K562 (cell line): Measurements from ENCODE around the gene SHISA4. TPM values are rescaled to one million over a fixed set of nuclear protein-coding genes. Genes with fewer than 3 reads are reported as not detected.

ENCODE experiments used
- ARNT ChIP-seq, 2 experiments: fragments of 450-650 bp; IDR thresholded peaks; 2 replicates each; pipeline ENCODE4 v1.6.1; 2016; ENCODE audit warnings: mild to moderate bottlenecking in 1 of 2
- BACH1 ChIP-seq: fragments of 200-800 bp; sonication (Bioruptor generic); IDR thresholded peaks from 2 replicates; pipeline ENCODE4 v1.6.1; 2016; ENCODE audit warnings: missing genetic modification characterization, missing compliant biosample characterization
- BRD9 ChIP-seq: fragments of 450-650 bp; IDR thresholded peaks from 2 replicates; pipeline ENCODE4 v1.6.1; 2018; ENCODE audit warnings: low read depth; ENCODE audit not compliant: partially characterized antibody
- GABPA ChIP-seq: fragments of 200-800 bp; sonication (Bioruptor generic); conservative IDR thresholded peaks from 2 replicates; pipeline ENCODE4 v1.6.1; 2016; ENCODE audit warnings: low read depth, missing genetic modification characterization, missing compliant biosample characterization
- GATA2 ChIP-seq: sonication (generic); formaldehyde crosslinking; IDR thresholded peaks from 2 replicates; pipeline ENCODE4 v1.4.0; 2020; ENCODE audit warnings: mild to moderate bottlenecking, missing genetic modification reagents
- KDM2B ChIP-seq: fragments of 250-450 bp; sonication (Bioruptor Pico); IDR thresholded peaks from 2 replicates; pipeline ENCODE4 v1.8.0; 2021; ENCODE audit warnings: mild to moderate bottlenecking, moderate library complexity
- MCM7 ChIP-seq, 2 experiments: fragments of 450-650 bp; IDR thresholded peaks; 2 replicates each; pipeline ENCODE4 v1.6.1; 2016 to 2018
- MEF2D ChIP-seq: conservative IDR thresholded peaks from 2 replicates; pipeline ENCODE4 v1.6.1; 2016; ENCODE audit warnings: low read depth, missing genetic modification characterization, missing compliant biosample characterization
- MTA1 ChIP-seq: fragments of 450-650 bp; IDR thresholded peaks from 2 replicates; pipeline ENCODE4 v1.6.1; 2017; ENCODE audit warnings: borderline replicate concordance
- NELFE ChIP-seq: IDR thresholded peaks from 2 replicates; pipeline ENCODE4 v1.6.1; 2011; ENCODE audit warnings: mild to moderate bottlenecking; ENCODE audit not compliant: insufficient read depth, insufficient read length
- NONO ChIP-seq, 2 experiments: fragments of 200-400 bp in 1 of 2; fragments of 450-650 bp in 1 of 2; formaldehyde crosslinking in 1 of 2; IDR thresholded peaks; 2 replicates each; pipeline ENCODE4 v1.6.1; 2017; ENCODE audit warnings: low read depth in 2 of 2, mild to moderate bottlenecking in 2 of 2, moderate library complexity in 2 of 2, low read length in 1 of 2
- STAG1 ChIP-seq: sonication (generic); formaldehyde crosslinking; IDR thresholded peaks from 2 replicates; pipeline ENCODE4 v1.5.0; 2020; ENCODE audit warnings: missing genetic modification reagents, borderline replicate concordance
- U2AF1 ChIP-seq: fragments of 200-400 bp; formaldehyde crosslinking; optimal IDR thresholded peaks from 2 replicates; pipeline ENCODE3; 2017; ENCODE audit warnings: mild to moderate bottlenecking, low read depth, low read length, moderate library complexity
- ZNF146 ChIP-seq: IDR thresholded peaks from one replicate; pipeline ENCODE4 v1.6.1; 2018; ENCODE audit warnings: missing compliant biosample characterization; ENCODE audit not compliant: unreplicated experiment
- ZNF395 ChIP-seq: fragments of 200-800 bp; sonication (Bioruptor generic); IDR thresholded peaks from 2 replicates; pipeline ENCODE4 v1.6.1; 2017; ENCODE audit warnings: missing genetic modification characterization, missing compliant biosample characterization
- ZNF592 ChIP-seq: fragments of 450-650 bp; IDR thresholded peaks from 2 replicates; pipeline ENCODE4 v1.6.1; 2017; ENCODE audit warnings: antibody characterized with exemption, mild to moderate bottlenecking
- ZNF695 ChIP-seq: fragments of 450-650 bp; formaldehyde crosslinking; IDR thresholded peaks from 2 replicates; pipeline ENCODE4 v1.4.0; 2020; ENCODE audit warnings: mild to moderate bottlenecking, moderate library complexity
- ZNF75A ChIP-seq: fragments of 450-650 bp; formaldehyde crosslinking; IDR thresholded peaks from 2 replicates; pipeline ENCODE4 v1.4.0; 2020; ENCODE audit warnings: mild to moderate bottlenecking
- polyA plus RNA-seq, 8 experiments: library from polyadenylated mRNA; depleted of rRNA in 4 of 8; stranded (reverse) in 5 of 8; unstranded in 3 of 8; fragments of >200 nt; fragmentation: Nextera tagmentation in 2 of 8; fragmentation: Illumina TruSeq in 1 of 8; extraction: Ambion mirVana in 2 of 8; extraction: Trizol in 1 of 8; gene quantifications; 2 replicates each; pipeline versions ENCODE4 v1.2.1 to v1.2.3, GENCODE V29; 2011 to 2014; ENCODE audit warnings: inconsistent platforms in 1 of 8, missing spikeins in 1 of 8
- total RNA-seq, 7 experiments: library from RNA; depleted of rRNA in 6 of 7; stranded (reverse); fragments of >200 nt in 6 of 7; fragmentation: Illumina TruSeq in 2 of 7; extraction: Trizol in 2 of 7; gene quantifications; 2 replicates each; pipeline versions ENCODE4 v1.2.1 to v1.2.3, GENCODE V29; 2011 to 2021; ENCODE audit warnings: low replicate concordance in 1 of 7
- TF ChIP-seq, protein P1 (sequence below): sonication (generic); formaldehyde crosslinking; IDR thresholded peaks from 2 replicates; pipeline ENCODE4 v1.9.0; 2022; ENCODE audit warnings: mild to moderate bottlenecking, missing genetic modification reagents
- TF ChIP-seq, protein P2 (sequence below): fragments of 250-450 bp; sonication (Bioruptor Pico); IDR thresholded peaks from 2 replicates; pipeline ENCODE4 v1.8.0; 2021; ENCODE audit warnings: borderline replicate concordance, mild to moderate bottlenecking, moderate library complexity; ENCODE audit not compliant: poor library complexity, severe bottlenecking
- TF ChIP-seq, protein P3 (sequence below): fragments of 450-650 bp; formaldehyde crosslinking; conservative IDR thresholded peaks from 2 replicates; pipeline ENCODE4 v1.4.0; 2022; ENCODE audit warnings: mild to moderate bottlenecking, missing genetic modification characterization

The SHISA4 gene
- total and polyA plus RNA-seq, 9 of the 15 experiments (the other 6 are each of a cell fraction or from before 2014, with no cell fraction given): 0.15 to 0.95 (median 0.68) TPM; not detected in 2

GRCh38 chr1:201921952-201922558, 33.4 kb downstream of the SHISA4 start (continued):
- TF ChIP-seq ZNF395 (CRISPR knock-in tag) (peak; percentile 56; the same call in 1 of the 2 replicates), GABPA (no peak), MCM7 (IDR thresholded peaks at IDR 0.05) (no peak), ZNF146 (no peak), MEF2D (no peak; the same call in 1 of the 2 replicates), MTA1 (no peak), BACH1 (peak; percentile 92), NONO (IDR thresholded peaks at IDR 0.05; ENCODE audit: low read depth in 2 of 2, low read length in 1 of 2) (no peak), ZNF75A (CRISPR knock-in tag) (no peak), ARNT (IDR thresholded peaks at IDR 0.05) (0 out of 4 replicates have a peak, but pooled peaks of 1 of the 2 experiments have one; percentile 34), NELFE (no peak), GATA2 (CRISPR knock-in tag) (no peak), STAG1 (CRISPR knock-in tag) (no peak), ZNF592 (peak; percentile 80), KDM2B (no peak), ZNF695 (CRISPR knock-in tag) (no peak), U2AF1 (no peak), BRD9 (no peak)
- TF ChIP-seq, protein P1, sequence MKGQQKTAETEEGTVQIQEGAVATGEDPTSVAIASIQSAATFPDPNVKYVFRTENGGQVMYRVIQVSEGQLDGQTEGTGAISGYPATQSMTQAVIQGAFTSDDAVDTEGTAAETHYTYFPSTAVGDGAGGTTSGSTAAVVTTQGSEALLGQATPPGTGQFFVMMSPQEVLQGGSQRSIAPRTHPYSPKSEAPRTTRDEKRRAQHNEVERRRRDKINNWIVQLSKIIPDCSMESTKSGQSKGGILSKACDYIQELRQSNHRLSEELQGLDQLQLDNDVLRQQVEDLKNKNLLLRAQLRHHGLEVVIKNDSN (CRISPR knock-in tag): no peak
- TF ChIP-seq, protein P2, sequence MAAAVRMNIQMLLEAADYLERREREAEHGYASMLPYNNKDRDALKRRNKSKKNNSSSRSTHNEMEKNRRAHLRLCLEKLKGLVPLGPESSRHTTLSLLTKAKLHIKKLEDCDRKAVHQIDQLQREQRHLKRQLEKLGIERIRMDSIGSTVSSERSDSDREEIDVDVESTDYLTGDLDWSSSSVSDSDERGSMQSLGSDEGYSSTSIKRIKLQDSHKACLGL (CRISPR knock-in tag): no peak
- TF ChIP-seq, protein P3, sequence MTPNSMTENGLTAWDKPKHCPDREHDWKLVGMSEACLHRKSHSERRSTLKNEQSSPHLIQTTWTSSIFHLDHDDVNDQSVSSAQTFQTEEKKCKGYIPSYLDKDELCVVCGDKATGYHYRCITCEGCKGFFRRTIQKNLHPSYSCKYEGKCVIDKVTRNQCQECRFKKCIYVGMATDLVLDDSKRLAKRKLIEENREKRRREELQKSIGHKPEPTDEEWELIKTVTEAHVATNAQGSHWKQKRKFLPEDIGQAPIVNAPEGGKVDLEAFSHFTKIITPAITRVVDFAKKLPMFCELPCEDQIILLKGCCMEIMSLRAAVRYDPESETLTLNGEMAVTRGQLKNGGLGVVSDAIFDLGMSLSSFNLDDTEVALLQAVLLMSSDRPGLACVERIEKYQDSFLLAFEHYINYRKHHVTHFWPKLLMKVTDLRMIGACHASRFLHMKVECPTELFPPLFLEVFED (CRISPR knock-in tag): no peak
